Activated naive CD4-positive, alpha-beta T cell treated with anti-CD3 and anti-CD28 coated beads for 36 hours (primary cell): Measurements from ENCODE around the gene HLA-G. TPM values are rescaled to one million over a fixed set of nuclear protein-coding genes. Genes with fewer than 3 reads are reported as not detected.
A peak's percentile ranks its signal among the peaks of the same experiment; 100 is the strongest.
"Not testable (repeated sequence)": the region's sequence is repeated elsewhere in the genome, so short reads cannot be mapped to it uniquely, and the experiment has no call there.

Experiments used
- CTCF ChIA-PET: fragments of 350-600 bp; sonication (Branson Sonifier 250); formaldehyde crosslinking; loops from one replicate; lab custom pipeline; 2021; ENCODE audit warnings: antibody characterized with exemption; lab: Charles Lee
- DNase-seq: peaks from one replicate; pipeline ENCODE4 v3.0.0-alpha.2; 2020
- H3K27ac Mint-ChIP-seq: one replicate; pipeline ENCODE4 v1.8.0; 2021; ENCODE audit warnings: mild to moderate bottlenecking, mixed read lengths
- H3K27me3 Mint-ChIP-seq: one replicate; pipeline ENCODE4 v1.8.0; 2021; ENCODE audit warnings: low read depth, mixed read lengths
- H3K36me3 Mint-ChIP-seq: one replicate; pipeline ENCODE4 v1.8.0; 2021; ENCODE audit warnings: low read depth, mixed read lengths
- H3K4me1 Mint-ChIP-seq: one replicate; pipeline ENCODE4 v1.8.0; 2021; ENCODE audit warnings: low read depth, mixed read lengths
- H3K4me3 Mint-ChIP-seq: one replicate; pipeline ENCODE4 v1.8.0; 2021; ENCODE audit warnings: mild to moderate bottlenecking, moderate library complexity, mixed read lengths
- H3K9me3 Mint-ChIP-seq: one replicate; pipeline ENCODE4 v1.8.0; 2021; ENCODE audit warnings: mixed read lengths
- intact Hi-C: fragments of 100-400 bp; cut with micrococcal nuclease; formaldehyde crosslinking; loops from one replicate; pipeline ENCODE4 v1.15.1; 2023
- total RNA-seq, 2 experiments: library from RNA; stranded (reverse); gene quantifications; one replicate each; pipeline ENCODE4 v1.2.3, GENCODE V29; 2021

The HLA-G gene
- total RNA-seq: under 1 TPM in 1 of 2 experiments, not detected in 1; 0.22 TPM

- Mint-ChIP-seq H3K36me3 (no peaks in the 10 kb centered on the region), H3K9me3 (peaks cover 3% of the 10 kb centered on the region), H3K27ac (no peak within 1 kb of the TSS), H3K4me1 (peaks cover 16% of the 10 kb centered on the region), H3K4me3 (peak within 1 kb of the TSS; percentile 45), H3K27me3 (peaks cover 50% of the 10 kb centered on the region)
- intact Hi-C loops: loop anchor here (5.0 kb wide), 1 partner anchor 176 kb away; no protein-coding TSS in a partner anchor
- CTCF ChIA-PET: interaction anchor here (1.1 kb wide), 1 partner anchor 90 kb away, joined by 3 read pairs; no protein-coding TSS in a partner anchor
- no peak for DNase-seq
Measured at GRCh38 chr6:29827579-29828470, at the start of gene HLA-G. Gene HLA-G, plus strand, starts transcription at chr6:29827825. Its CDS starts 20 bp downstream, at chr6:29827845.

DNA sequence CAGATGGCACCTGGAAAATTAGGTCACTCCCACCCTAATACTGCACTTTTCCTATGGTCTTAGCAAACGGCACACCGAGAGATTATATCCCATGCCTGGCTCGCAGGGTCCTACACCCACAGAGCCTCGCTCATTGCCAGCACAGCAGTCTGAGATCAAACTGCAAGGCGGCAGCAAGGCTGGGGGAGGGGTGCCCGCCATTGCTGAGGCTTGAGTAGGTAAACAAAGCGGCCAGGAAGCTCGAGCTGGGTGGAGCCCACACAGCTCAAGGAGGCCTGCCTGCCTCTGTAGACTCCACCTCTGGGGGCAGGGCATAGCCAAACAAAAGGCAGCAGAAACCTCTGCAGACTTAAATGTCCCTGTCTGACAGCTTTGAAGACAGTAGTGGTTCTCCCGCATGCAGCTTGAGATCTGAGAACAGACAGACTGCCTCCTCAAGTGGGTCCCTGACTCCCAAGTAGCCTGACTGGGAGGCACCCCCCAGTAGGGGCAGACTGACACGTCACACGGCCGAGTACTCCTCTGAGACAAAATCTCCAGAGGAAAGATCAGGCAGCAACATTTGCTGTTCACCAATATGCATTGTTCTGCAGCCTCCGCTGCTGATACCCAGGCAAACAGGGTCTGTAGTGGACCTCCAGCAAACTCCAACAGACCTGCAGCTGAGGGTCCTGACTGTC is 47.5 kb upstream of the HLA-G start:
- intact Hi-C loops, H3K27me3 Mint-ChIP-seq, H3K36me3 Mint-ChIP-seq, H3K4me3 Mint-ChIP-seq, H3K9me3 Mint-ChIP-seq, H3K4me1 Mint-ChIP-seq, H3K27ac Mint-ChIP-seq, CTCF ChIA-PET, DNase-seq: not testable (repeated sequence)

GRCh38 chr6:29789176-29789575 is 38.4 kb upstream of the HLA-G start:
- no peak for DNase-seq
- Mint-ChIP-seq H3K27me3 (peaks cover 7% of the 10 kb centered on the region), H3K9me3 (peaks cover 11% of the 10 kb centered on the region), H3K4me3 (no peak overlapping the region), H3K36me3 (no peaks in the 10 kb centered on the region), H3K27ac (no peak overlapping the region), H3K4me1 (peaks cover 12% of the 10 kb centered on the region)
- CTCF ChIA-PET: no interaction called here
- intact Hi-C loops: no loop called here

DNA sequence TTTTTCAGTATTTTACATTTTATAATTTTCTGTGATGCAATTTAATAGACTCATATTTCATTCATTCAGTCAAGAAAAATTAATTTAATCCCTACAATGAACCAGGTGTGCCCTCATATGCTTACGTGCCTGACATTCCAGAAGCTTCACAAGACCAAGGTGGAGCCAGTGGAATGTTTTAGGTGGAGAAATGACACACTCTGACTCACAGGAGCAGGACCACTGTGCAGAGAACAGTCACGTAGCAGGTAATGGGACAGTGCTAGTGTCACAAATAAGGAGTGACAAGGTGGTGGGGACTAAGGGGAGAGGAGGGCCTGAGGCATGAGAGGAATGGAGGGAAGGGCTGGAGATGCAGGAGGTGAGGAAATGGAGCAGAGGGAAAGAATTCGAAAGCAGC is 37.0 kb upstream of the HLA-G start:
- Mint-ChIP-seq H3K4me1 (peaks cover 12% of the 10 kb centered on the region), H3K36me3 (no peaks in the 10 kb centered on the region), H3K27me3 (peaks cover 11% of the 10 kb centered on the region), H3K9me3 (peaks cover 6% of the 10 kb centered on the region), H3K4me3 (no peak overlapping the region), H3K27ac (no peak overlapping the region)
- no peak for DNase-seq
- intact Hi-C loops: loop anchor here (10.0 kb wide), 1 partner anchor 104 kb away; no protein-coding TSS in a partner anchor
- CTCF ChIA-PET: no interaction called here

- Mint-ChIP-seq H3K9me3 (peaks cover 6% of the 10 kb centered on the region), H3K27ac (no peak overlapping the region), H3K27me3 (peaks cover 14% of the 10 kb centered on the region), H3K4me1 (peaks cover 12% of the 10 kb centered on the region), H3K4me3 (peak overlapping the region; percentile 77), H3K36me3 (no peaks in the 10 kb centered on the region)
- intact Hi-C loops: loop anchor here (10.0 kb wide), 1 partner anchor 104 kb away; no protein-coding TSS in a partner anchor
- no peak for DNase-seq
- CTCF ChIA-PET: interaction anchor here (1.0 to 1.6 kb wide), 3 partner anchors 8 to 43 kb away, joined by 3 read pairs; no protein-coding TSS in a partner anchor
Measured at GRCh38 chr6:29791162-29791561, 36.5 kb upstream of the HLA-G start.

GRCh38 chr6:29791786-29792122 is 35.9 kb upstream of the HLA-G start:
- Mint-ChIP-seq H3K4me3 (peak overlapping the region; percentile 77), H3K27me3 (peaks cover 14% of the 10 kb centered on the region), H3K4me1 (peaks cover 12% of the 10 kb centered on the region), H3K27ac (no peak overlapping the region), H3K9me3 (peaks cover 6% of the 10 kb centered on the region), H3K36me3 (no peaks in the 10 kb centered on the region)
- intact Hi-C loops: loop anchor here (1.0 to 10.0 kb wide), 3 partner anchors 39 to 103 kb away; no protein-coding TSS in a partner anchor
- CTCF ChIA-PET: interaction anchor here (1.0 to 1.6 kb wide), 3 partner anchors 9 to 43 kb away, joined by 3 read pairs; no protein-coding TSS in a partner anchor
- DNase-seq: no peak

- intact Hi-C loops: loop anchor here (1.0 to 10.0 kb wide), 4 partner anchors 40 to 156 kb away; no protein-coding TSS in a partner anchor
- Mint-ChIP-seq H3K9me3 (peaks cover 6% of the 10 kb centered on the region), H3K4me1 (peaks cover 12% of the 10 kb centered on the region), H3K36me3 (no peaks in the 10 kb centered on the region), H3K4me3 (peak overlapping the region; percentile 77), H3K27ac (no peak overlapping the region), H3K27me3 (peaks cover 14% of the 10 kb centered on the region)
- peak; percentile 82 for DNase-seq
- CTCF ChIA-PET: interaction anchor here (1.0 to 1.6 kb wide), 3 partner anchors 10 to 42 kb away, joined by 3 read pairs; no protein-coding TSS in a partner anchor
Measured at GRCh38 chr6:29792123-29793035, 35.2 kb upstream of the HLA-G start.

DNA sequence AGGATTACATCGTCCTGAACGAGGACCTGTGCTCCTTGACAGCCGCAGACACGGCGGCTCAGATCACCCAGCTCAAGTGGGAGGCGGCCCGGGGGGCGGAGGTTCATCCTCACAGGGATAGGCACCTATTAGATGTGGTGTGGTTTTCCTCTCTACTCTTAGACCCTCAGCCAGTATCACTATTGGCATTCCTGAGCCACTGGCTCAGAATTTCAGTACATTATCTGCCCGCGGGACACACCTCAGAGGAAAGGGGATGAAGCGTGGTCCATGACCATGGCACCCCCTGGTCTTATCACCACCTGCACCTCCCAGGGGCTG is 34.6 kb upstream of the HLA-G start:
- CTCF ChIA-PET: no interaction called here
- Mint-ChIP-seq H3K27ac (no peak overlapping the region), H3K4me1 (peaks cover 12% of the 10 kb centered on the region), H3K4me3 (peak overlapping the region; percentile 77), H3K9me3 (peaks cover 6% of the 10 kb centered on the region), H3K36me3 (no peaks in the 10 kb centered on the region), H3K27me3 (peaks cover 14% of the 10 kb centered on the region)
- DNase-seq: no peak
- intact Hi-C loops: loop anchor here (1.0 to 10.0 kb wide), 3 partner anchors 40 to 155 kb away; no protein-coding TSS in a partner anchor

DNA sequence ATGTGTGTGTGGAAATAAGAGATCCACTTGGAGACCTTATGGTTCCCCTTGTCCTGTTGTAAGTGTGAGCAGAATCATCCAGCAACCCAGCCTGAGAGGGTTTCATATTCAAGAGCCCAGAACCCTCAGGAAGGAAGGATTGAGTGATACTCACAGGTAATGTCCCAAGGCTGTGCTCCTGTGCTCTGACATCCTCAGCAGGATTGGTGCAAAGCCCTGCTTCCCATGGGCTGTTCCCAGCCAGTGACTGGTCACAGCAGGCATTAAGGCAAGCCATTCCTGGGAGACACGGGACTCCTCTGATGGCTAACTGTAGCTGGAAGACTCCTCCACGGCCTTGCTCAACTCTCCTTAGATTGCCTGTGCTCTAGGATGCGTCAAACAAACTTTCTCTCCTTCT is 33.8 kb upstream of the HLA-G start:
- no peak overlapping the region for H3K27ac Mint-ChIP-seq
- intact Hi-C loops: loop anchor here (1.0 to 10.0 kb wide), 3 partner anchors 41 to 155 kb away; no protein-coding TSS in a partner anchor
- H3K27me3 Mint-ChIP-seq: peaks cover 14% of the 10 kb centered on the region
- DNase-seq: no peak
- peaks cover 2% of the 10 kb centered on the region for H3K9me3 Mint-ChIP-seq
- CTCF ChIA-PET: interaction anchor here (0.8 kb wide), 1 partner anchor 41 kb away, joined by 4 read pairs; no protein-coding TSS in a partner anchor
- no peak overlapping the region for H3K4me3 Mint-ChIP-seq
- no peaks in the 10 kb centered on the region for H3K36me3 Mint-ChIP-seq
- peaks cover 12% of the 10 kb centered on the region for H3K4me1 Mint-ChIP-seq

GRCh38 chr6:29796026-29796425 is 31.6 kb upstream of the HLA-G start:
- no peak overlapping the region for H3K4me3 Mint-ChIP-seq
- H3K9me3 Mint-ChIP-seq: no peaks in the 10 kb centered on the region
- peaks cover 14% of the 10 kb centered on the region for H3K27me3 Mint-ChIP-seq
- no peak for DNase-seq
- peaks cover 12% of the 10 kb centered on the region for H3K4me1 Mint-ChIP-seq
- H3K36me3 Mint-ChIP-seq: no peaks in the 10 kb centered on the region
- CTCF ChIA-PET: no interaction called here
- intact Hi-C loops: loop anchor here (10.0 kb wide), 1 partner anchor 99 kb away; no protein-coding TSS in a partner anchor
- no peak overlapping the region for H3K27ac Mint-ChIP-seq

- DNase-seq: no peak
- CTCF ChIA-PET: interaction anchor here (0.9 to 1.1 kb wide), 2 partner anchors 37 to 59 kb away, joined by 3 read pairs; no protein-coding TSS in a partner anchor
- peaks cover 12% of the 10 kb centered on the region for H3K27me3 Mint-ChIP-seq
- H3K27ac Mint-ChIP-seq: no peak overlapping the region
- intact Hi-C loops: loop anchor here (10.0 kb wide), 1 partner anchor 98 kb away; no protein-coding TSS in a partner anchor
- H3K36me3 Mint-ChIP-seq: no peaks in the 10 kb centered on the region
- peaks cover 6% of the 10 kb centered on the region for H3K4me1 Mint-ChIP-seq
- H3K4me3 Mint-ChIP-seq: no peak overlapping the region
- H3K9me3 Mint-ChIP-seq: no peaks in the 10 kb centered on the region
Measured at GRCh38 chr6:29797135-29797534, 30.5 kb upstream of the HLA-G start.
